H1 (cell line): ENCODE measurements around the gene SLC9B2. TPM values are rescaled to one million over a fixed set of nuclear protein-coding genes. Genes with fewer than 3 reads are reported as not detected.

Experiments
- CHD1 ChIP-seq: IDR thresholded peaks from 2 replicates; pipeline ENCODE4 v1.6.1; 2012; ENCODE audit warnings: low read depth, low read length, improper control_type of control experiment
- CHD2 ChIP-seq: IDR thresholded peaks from 2 replicates; pipeline ENCODE4 v1.6.1; 2012; ENCODE audit warnings: low read length, improper control_type of control experiment
- CTBP2 ChIP-seq: IDR thresholded peaks from 2 replicates; pipeline ENCODE4 v1.7.0; 2011; ENCODE audit warnings: borderline replicate concordance, mild to moderate bottlenecking, moderate library complexity, mixed read lengths, low read length; ENCODE audit not compliant: insufficient read depth, insufficient read length
- GTF2F1 ChIP-seq: IDR thresholded peaks from 2 replicates; pipeline ENCODE4 v1.6.1; 2012; ENCODE audit warnings: low read depth, low read length, improper control_type of control experiment, borderline replicate concordance
- HDAC2 ChIP-seq, 2 experiments: fragments of 300-600 bp in 1 of 2; sonication (generic) in 1 of 2; IDR thresholded peaks; 2 replicates each; pipeline ENCODE4 v1.6.1; 2011 to 2012; ENCODE audit warnings: low read depth in 2 of 2, low read length in 2 of 2, mild to moderate bottlenecking in 2 of 2, moderate library complexity in 2 of 2, borderline replicate concordance in 1 of 2, inconsistent platforms in 1 of 2
- JUN ChIP-seq: IDR thresholded peaks from 2 replicates; pipeline ENCODE4 v1.6.1; 2011; ENCODE audit warnings: low read depth, mild to moderate bottlenecking, improper control_type of control experiment, low read length
- RBBP5 ChIP-seq: IDR thresholded peaks from 2 replicates; pipeline ENCODE4 v1.7.1; 2012; ENCODE audit warnings: low read depth, mild to moderate bottlenecking, inconsistent platforms, low read length, moderate library complexity, borderline replicate concordance
- RXRA ChIP-seq: IDR thresholded peaks from 2 replicates; pipeline ENCODE4 v1.6.1; 2011; ENCODE audit warnings: low read depth, mild to moderate bottlenecking, low read length, moderate library complexity; ENCODE audit not compliant: insufficient read depth
- SIN3A ChIP-seq, 2 experiments: IDR thresholded peaks in 1 of 2; conservative IDR thresholded peaks in 1 of 2; 2 replicates each; pipeline ENCODE4 v1.6.1; 2011 to 2012; ENCODE audit warnings: low read length in 2 of 2, improper control_type of control experiment in 1 of 2, low read depth in 1 of 2, mild to moderate bottlenecking in 1 of 2
- SIX5 ChIP-seq: IDR thresholded peaks from 2 replicates; pipeline ENCODE4 v1.6.1; 2011; ENCODE audit warnings: mild to moderate bottlenecking, low read depth, low read length
- SRF ChIP-seq: IDR thresholded peaks from 2 replicates; pipeline ENCODE4 v1.6.1; 2011; ENCODE audit warnings: mild to moderate bottlenecking, low read depth, low read length, moderate library complexity
- TAF1 ChIP-seq: IDR thresholded peaks from 2 replicates; pipeline ENCODE4 v1.6.1; 2011; ENCODE audit warnings: mild to moderate bottlenecking, low read depth, low read length
- polyA plus RNA-seq, 7 experiments: library from polyadenylated mRNA; depleted of rRNA in 3 of 7; stranded (reverse) in 5 of 7; unstranded in 2 of 7; fragments of >200 nt in 5 of 7; fragments of 200-250 nt in 2 of 7; gene quantifications; 1 replicate in 5 of 7; 2 replicates in 1 of 7; 4 replicates in 1 of 7; pipeline versions ENCODE4 v1.2.1 to v1.2.3, GENCODE V29; 2011 to 2013; ENCODE audit warnings: missing spikeins in 2 of 7, mixed read lengths in 2 of 7
- total RNA-seq: library from RNA; stranded (reverse); fragmentation: NEBNext Ultra II Directional; extraction: Animal tissue kit (Norgen Biotek cat#: 25700); gene quantifications from 2 replicates; pipeline ENCODE4 v1.2.1, GENCODE V29; 2021
- TF ChIP-seq, protein P1 (sequence below), 3 experiments: IDR thresholded peaks; 1 replicate in 2 of 3; 2 replicates in 1 of 3; pipeline versions ENCODE4 v1.5.1 to v1.6.1; 2011; ENCODE audit warnings: low read length in 3 of 3, mild to moderate bottlenecking in 3 of 3, inconsistent platforms in 2 of 3, low read depth in 1 of 3, moderate library complexity in 1 of 3; ENCODE audit not compliant: insufficient read depth in 1 of 3; ENCODE audit errors: control extremely low read depth in 1 of 3

SLC9B2 gene
- total and polyA plus RNA-seq, 2 of the 8 experiments (the other 6 are each of a cell fraction or from before 2014, with no cell fraction given), result 3.2 to 5.2 TPM

DNA sequence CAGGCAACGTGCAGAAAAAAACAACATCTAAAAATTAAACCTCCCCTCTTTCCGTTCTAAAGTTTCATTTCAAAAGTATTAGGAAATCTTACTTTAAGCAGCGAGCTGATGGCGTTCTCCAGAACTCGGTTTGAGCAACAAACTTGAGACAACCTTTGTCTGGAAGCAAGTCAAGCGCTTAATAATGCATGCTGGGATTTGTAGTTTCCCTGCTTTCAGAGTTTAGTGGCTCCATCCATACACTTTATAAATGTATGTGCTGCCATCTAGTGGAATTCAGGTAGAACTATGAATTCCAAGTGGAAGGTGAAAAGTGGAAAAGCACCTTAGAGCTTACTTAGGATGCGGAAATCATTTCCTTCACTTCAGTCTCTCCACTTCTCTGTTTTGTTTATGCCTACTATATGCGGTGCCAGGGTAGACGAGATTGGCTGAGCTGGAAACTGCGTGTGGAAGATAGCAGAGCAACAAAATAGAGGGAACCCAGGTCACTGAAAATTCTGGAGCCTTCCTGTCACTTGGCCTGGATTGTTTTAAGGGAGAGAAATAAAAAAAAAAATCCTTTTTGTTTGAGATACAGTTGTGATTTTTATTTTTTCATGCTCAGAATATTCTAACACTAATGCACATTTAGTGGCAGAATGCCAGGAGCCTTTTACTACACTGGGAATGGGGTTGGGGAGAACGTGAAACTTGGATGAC is 23.3 kb upstream of the SLC9B2 start, which contains the start of gene BDH2 (continued):
- TF ChIP-seq, protein P1, sequence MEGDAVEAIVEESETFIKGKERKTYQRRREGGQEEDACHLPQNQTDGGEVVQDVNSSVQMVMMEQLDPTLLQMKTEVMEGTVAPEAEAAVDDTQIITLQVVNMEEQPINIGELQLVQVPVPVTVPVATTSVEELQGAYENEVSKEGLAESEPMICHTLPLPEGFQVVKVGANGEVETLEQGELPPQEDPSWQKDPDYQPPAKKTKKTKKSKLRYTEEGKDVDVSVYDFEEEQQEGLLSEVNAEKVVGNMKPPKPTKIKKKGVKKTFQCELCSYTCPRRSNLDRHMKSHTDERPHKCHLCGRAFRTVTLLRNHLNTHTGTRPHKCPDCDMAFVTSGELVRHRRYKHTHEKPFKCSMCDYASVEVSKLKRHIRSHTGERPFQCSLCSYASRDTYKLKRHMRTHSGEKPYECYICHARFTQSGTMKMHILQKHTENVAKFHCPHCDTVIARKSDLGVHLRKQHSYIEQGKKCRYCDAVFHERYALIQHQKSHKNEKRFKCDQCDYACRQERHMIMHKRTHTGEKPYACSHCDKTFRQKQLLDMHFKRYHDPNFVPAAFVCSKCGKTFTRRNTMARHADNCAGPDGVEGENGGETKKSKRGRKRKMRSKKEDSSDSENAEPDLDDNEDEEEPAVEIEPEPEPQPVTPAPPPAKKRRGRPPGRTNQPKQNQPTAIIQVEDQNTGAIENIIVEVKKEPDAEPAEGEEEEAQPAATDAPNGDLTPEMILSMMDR (IDR thresholded peaks at IDR 0.05; ENCODE audit: control extremely low read depth in 1 of 3, insufficient read depth in 1 of 3, low read depth in 1 of 3, low read length in 3 of 3), result peak in 2 of 3 experiments; percentile 63 to 72; a peak in 3 of 4 replicates
- TF ChIP-seq SRF, result no peak
- no peak for TF ChIP-seq CTBP2
- no peak for TF ChIP-seq RBBP5
- peak in 1 of 2 experiments; percentile 67; a peak in 1 of 4 replicates for TF ChIP-seq SIN3A (conservative IDR thresholded peaks at IDR 0.05 in 1 of 2, IDR thresholded peaks at IDR 0.05 in 1 of 2; ENCODE audit: low read depth in 1 of 2, low read length in 2 of 2)
- TF ChIP-seq GTF2F1, result no peak
- TF ChIP-seq JUN, result no peak
- peak; percentile 61; the same call in 1 of the 2 replicates for TF ChIP-seq TAF1
- TF ChIP-seq SIX5, result peak; percentile 81
- no peak for TF ChIP-seq RXRA
- no peak for TF ChIP-seq CHD2
- no peak for TF ChIP-seq HDAC2 (IDR thresholded peaks at IDR 0.05; ENCODE audit: borderline replicate concordance in 1 of 2, low read depth in 2 of 2, low read length in 2 of 2)
- TF ChIP-seq CHD1, result no peak
